NCI-H748 treated with DMSO at 0.1 percent for 48 hours (cell line): ENCODE results near the gene SMARCAL1.

Source experiments
- DNase-seq: peaks from one replicate; lab custom pipeline; 2025; lab: John Stamatoyannopoulos, UW

SMARCAL1 gene

DNA sequence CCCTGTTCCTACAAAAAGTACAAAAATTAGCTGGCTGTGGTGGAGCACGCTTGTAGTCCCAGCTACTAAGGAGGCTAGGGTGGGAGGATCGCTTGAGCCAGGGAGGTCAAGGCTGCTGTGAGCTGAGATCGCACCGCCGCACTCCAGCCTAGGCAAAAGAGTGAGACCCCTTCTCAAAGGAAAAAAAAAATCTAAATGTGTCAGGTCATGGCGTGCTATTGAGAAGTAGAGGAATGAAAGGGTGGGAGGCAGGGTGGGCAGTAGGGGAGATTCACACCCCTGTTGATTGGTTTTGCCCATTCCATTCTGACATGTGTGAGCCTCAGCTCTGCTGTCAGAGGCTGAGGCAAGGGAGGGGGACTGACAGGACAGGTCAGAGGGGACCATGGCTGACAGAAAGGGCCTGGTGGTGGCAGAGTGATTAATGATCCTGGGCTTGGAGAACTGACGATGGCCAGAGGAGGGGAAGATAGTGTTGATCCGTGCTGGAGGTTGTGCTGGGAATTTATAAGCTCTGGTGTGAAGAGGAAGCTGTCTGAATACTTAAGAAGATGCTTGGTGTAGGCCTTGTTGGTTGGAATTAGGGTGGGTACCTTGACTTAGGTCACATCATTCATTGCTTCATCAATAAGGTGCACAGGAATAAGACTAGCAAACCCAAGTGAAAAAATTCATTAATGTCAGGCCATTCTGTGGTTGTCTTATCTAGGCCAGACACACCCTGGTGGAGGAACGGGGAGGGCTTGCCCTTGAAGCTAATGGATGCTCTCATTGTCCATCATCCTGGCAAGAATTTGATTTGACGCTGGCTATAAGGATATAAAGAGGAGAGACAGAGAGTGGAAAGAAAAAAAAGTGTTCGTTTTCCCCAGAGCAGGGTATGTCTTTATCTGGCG is 19.1 kb upstream of the SMARCAL1 start:
- DNase-seq = no peak

DNA sequence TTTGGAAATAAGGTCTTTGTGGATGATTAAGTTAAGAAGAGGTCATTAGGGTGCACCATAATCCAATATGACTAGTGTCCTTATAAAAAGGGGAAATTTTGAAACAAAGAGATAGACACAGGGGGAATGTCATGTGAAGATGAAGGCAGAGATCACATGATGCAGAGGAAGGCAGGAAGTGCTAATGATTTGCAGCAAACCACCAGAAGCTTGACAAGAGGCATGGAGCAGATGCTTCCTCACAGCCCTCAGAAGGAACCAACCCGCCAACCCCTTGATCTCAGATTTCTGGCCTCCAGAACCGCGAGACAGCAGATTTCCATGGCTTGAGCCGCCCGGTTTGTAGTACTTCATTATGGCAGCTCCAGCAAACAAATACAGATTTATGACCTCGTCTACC is 17.4 kb upstream of the SMARCAL1 start:
- DNase-seq = no peak

DNA sequence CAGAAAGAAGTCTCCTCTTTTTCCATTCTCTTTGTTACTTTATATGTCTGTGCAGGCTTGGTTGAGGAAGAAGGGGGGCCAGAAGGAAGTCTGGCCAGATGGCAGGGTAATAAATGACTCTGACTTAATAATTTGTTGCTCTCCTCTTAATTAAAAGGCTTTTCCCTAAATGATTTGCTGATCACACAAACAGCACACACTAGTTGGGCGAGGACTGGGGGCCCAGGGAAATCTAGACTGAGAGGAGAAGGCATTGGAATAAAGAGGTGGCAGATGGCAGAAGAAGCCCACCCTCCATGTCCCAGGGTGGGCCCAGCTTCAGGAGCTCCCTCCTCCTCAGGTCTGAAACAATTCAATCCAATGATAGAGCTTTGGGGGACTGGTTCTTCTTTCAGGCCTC is 12.7 kb upstream of the SMARCAL1 start:
- DNase-seq = no peak

DNA sequence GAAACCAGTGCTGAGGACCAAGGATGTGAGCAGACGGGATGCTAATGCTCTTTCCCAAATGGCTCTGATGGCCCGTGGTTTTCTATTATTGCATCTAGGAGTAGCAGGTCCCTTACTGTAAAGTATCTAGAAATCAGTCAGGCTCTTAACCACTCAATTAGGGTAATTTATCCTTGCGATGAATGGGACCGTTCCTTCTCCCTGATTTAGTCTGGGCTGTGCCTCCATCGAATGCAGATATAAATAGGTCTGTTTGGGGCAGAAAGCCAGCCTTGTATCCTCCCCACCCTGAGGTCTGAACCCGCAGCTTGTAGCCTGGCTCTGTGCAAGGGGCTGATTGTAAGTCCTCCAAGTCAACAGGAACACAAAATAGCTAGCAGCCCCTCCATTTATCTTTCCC is 9.5 kb upstream of the SMARCAL1 start:
- DNase-seq = no peak

DNA sequence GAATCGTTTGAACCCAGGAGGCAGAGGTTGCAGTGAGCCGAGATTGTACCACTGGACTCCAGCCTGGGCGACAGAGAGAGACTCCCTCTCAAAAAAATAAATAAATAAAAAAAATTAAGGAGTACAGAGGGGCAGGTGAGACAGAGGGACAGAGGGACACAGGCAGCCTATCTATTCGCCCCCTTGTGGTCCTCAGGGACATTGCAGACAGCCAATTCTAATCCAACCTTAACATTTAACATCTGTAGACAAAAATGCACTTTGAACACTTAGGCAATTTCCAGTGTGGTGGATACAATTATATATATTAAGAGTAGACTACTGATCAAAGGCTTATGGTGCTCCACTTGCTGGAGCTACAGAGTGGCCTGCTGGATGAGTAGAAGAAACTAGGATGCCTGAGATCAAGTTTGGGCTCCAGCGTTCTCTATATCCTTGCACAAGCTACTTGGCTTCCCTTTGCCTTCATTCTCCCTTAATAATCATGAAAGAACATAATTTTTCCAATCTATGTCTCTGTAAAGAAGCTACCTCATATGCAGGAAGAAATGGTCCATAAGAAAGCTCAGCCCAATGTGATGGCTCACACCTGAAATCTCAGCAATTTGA is 8.2 kb upstream of the SMARCAL1 start:
- peak; percentile 19 for DNase-seq

DNA sequence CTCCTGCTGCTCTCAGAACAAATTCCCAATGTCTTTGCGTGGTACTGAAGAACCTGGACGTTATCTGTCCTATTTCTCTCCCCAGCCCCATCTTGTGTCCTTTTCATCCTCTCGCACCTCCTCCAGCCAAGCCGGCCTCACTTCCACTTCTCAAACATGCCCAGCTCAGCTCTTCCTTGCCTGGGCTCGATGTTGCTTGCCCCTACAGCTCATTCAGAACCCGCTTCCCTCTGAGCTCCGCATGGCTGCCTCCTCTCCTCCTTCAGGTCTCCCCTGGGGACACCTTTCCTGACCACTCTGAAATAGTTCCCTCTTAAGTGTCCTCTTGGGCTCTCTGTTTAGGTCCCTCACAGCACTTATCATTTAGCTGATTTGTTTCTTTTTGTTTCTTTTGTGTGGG is 6.7 kb upstream of the SMARCAL1 start:
- no peak for DNase-seq

DNA sequence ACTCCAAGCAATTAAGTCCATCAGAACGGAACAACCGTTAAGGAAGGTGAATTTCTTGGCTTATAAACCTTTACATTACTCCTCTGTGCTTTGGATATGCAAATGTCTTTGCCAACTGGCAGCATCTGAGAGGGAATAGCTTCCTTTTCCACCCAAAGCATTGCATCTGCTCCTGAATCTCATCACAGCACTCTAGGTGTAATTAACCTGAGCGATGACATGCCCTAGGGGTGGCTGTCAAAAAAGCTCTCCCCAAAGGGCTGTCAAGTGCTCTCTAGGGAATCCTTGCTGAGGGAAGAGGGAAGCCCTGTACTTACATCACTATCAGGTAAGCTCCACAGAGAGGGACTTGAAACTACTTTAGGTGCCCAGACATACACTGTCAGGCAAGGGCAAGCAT is 5.5 kb upstream of the SMARCAL1 start:
- DNase-seq = no peak

DNA sequence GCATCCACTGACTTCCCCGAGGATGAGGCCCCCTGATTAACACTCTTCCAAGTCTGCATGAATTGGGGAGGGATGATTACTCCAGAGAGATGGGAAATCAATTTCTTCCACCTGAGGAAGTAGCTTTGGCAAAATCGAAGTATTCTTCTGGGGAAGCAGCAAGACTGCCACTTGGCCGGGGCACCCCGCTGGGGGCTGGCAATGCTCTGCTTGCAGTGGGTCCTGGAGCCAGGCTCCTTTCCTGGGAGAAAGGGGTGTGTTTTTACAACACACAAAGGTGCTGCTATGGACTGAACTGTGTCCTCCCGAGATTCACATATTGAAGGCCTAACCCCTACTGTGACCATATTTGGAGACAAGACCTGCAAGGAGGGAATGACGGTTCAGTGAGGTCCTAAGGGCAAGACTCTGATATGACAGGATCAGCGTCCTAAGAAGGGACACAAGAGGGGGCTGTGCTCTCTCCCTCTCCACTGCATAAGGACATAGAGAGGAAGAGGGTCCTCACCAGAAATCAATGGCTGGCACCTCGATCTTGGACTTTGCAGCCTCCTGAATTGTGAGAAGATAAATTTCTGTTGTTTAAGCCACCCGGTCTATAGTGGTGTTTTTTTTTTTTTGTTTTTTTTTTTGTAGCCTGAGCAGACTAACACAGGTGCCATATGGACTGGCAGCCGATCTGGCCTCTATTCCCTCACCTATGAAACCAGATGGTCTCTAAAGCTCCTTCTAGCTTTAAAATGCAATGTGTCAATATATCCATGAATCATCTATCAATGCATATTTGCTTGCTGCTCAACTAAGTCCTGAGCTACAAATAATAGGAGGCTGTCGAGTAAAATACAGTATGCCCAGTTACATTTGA is 3.6 kb upstream of the SMARCAL1 start:
- DNase-seq = no peak

DNA sequence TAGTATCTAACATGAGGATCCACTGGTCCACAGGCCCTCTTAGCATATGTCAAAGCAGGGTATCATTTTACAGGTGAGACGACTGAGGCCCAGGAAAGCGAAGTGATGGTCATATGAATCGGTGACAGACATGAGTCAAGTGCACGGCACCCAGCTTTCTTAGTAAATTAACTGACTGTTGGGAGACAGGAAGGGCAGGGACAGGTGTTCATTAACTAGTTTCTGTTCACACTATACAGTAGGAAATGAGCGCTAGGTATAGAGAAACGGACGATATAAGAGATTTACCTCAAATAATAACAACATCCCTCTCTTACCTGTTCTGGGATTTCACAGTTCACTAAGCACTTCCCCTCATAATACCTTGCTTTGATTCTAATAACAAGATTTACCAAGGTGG is 1.7 kb upstream of the SMARCAL1 start:
- no peak for DNase-seq

DNA sequence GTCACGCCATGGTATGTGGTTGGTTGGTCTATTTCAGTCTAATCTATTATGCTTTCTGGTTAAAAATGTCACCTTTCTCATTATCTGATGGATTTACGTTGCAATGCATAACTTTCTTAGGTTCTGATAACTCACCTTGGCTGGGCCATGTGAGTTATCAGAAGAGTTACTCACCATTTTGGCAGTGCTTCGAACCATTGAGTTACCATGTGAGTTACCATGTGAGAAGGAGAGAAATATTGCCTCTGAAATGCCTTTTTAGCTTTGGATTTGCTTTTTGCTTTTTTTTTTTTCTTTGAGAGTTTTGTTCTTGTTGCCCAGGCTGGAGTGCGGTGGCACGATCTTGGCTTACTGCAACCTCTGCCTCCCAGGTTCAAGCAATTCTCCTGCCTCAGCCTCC is 1.6 kb downstream of the SMARCAL1 start:
- no peak for DNase-seq

DNA sequence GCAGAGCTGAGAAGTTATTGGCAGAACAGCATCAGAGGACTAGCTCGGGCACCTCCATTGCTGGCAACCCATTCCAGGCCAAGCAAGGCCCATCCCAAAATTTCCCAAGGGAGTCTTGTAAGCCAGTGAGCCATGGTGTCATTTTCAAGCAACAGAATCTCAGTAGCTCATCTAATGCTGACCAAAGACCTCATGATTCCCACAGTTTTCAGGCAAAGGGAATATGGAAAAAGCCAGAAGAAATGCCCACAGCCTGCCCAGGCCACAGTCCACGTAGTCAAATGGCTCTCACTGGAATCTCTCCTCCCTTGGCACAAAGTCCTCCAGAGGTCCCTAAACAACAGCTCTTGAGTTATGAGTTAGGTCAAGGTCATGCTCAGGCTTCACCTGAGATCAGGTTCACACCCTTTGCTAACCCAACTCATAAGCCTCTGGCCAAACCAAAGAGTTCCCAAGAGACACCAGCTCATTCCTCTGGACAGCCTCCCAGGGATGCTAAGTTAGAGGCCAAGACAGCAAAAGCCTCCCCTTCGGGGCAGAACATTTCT is 2.6 kb downstream of the SMARCAL1 start:
- DNase-seq = no peak

DNA sequence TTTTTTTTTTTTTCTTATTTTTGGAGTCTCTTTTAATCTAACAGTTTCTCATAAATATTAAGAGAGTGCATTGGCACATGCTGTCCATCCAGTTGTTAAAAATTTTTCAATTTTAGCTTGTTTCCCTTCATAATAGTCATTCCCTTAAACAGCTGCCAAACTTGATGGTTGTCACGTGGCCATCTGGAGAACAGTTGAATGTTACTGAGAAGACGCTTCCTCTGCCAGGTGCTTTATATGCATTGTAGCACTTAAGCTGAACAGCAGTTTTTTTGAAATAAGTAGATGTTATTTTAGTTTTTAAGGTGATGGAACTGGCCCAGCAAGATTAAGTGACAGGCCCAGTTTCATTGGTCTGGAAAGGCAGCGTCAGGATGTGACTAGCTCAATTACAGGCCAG is 3.3 kb downstream of the SMARCAL1 start:
- no peak for DNase-seq

DNA sequence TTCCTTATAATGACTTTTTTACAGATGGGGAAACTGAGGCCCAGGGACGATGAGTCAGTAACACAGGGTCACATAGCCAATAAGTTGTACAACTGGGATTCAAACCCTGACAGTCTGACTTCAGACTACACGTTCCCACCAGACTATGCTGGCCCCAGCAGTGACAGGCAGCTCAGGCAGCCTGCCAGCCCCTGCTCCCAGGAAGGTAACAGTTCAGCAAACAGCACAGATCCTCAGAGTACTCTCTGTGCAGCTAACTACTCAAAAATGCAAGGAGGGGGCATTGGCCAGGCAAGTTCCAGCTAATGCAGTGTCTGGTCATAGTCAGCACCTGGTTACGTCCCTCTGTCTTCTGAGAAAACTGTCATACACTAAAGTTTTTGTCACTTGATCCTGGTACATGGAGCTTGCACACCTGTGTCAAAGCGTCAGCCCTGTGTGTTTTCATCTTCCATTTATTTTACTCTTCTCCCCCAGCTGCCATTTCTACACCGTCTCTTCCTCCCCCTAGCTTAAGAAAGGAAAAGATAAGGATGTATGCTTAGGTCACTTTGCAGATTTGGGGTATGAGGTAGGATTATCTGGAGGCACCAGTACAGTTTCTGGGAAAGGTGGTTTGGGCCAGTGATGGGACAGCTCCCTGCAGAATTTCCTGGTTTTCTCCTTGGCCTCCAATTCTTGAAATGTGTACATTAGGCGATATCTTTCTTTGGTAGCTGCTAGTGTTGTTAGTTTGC is 4.5 kb downstream of the SMARCAL1 start:
- DNase-seq = no peak

DNA sequence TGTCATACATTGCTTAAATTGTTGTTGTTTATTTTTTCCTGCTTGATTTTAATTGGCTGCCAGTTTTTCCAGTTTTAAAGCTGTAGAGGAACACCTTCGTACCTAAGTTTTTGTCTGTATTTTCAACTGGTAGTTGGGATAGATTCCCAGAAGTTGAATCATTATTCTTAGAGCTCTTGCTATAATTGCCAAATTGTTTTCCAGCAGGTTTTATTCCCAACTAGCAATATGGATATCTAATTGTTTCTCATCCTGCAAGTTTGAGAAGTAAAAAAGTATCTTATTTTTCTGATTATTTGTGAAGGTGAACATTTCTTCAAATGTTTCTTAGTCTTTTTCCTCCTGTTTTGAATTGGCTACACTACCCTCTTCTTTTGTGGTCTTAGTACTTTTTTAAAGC is 6.7 kb downstream of the SMARCAL1 start:
- no peak for DNase-seq

DNA sequence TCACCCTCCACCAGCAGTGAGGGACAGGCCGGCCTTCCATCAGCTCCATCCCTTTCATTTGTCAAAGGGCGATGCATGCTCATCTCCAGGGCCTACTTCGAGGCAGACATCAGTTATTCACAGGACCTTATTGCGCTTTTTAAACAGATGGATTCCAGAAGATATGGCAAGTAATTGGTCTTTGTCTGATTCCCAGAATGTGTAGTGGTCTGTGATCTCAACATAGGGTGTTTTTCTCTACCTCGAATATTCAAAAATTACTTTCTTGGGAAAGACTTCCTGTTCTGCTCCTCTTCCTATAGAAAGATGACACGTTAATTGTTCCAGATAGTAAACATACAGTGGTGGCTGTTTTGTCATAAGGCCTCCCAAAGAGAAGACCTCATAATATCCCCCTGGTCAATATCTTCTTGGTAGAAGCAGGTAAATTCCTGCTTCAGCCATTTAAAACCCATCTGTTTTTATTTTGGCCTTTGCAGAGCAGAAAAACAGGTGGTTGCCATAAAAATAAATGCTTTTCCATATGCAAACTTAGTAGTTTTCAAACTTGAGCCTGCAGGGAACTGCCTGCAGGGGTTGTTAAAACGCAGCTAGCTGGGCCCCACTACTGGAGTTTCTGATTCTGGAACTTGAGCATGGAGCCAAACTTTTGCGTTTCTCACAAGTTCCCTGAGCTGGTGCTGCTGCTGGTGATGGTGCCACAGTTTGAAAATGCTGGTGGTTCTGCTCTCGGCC is 8.2 kb downstream of the SMARCAL1 start:
- DNase-seq = no peak

DNA sequence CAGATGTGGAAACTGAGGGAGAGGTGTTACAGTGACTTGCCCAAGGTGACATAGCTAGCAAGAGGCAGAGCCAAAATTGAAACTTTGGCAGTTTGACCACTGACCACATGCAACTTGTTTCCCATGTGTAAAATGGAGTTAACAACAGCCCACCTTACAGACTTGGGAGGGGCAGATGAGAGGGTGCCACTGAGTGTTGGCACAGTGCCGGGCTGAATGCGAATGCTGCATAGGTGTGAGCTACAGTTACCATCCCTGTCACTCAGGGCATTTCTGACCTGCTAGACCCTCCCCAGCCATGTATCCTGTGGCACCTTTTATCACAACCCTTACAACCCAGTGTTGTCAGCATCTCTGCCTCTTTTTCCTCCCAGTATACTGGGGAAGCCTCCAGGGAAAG is 10.8 kb downstream of the SMARCAL1 start:
- DNase-seq = no peak

DNA sequence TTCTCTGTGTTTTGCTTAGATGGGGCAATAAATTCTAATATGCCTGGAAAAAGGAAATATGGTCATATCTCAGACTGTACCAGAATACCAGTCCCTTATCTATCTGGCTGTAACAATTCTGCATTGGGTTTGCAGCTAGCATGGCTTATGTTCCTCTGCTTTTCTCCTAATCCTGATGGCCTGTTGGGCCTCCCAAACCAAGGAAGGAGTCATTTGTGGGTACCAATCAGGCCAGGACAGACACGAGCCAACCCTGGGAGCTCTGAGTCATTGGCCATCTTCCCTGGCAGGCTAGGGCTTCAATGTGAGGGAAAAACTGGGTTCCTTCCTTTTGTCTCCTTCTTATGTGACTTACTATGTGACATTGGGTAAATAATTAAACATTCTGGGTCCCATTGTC is 12.0 kb downstream of the SMARCAL1 start:
- no peak for DNase-seq

DNA sequence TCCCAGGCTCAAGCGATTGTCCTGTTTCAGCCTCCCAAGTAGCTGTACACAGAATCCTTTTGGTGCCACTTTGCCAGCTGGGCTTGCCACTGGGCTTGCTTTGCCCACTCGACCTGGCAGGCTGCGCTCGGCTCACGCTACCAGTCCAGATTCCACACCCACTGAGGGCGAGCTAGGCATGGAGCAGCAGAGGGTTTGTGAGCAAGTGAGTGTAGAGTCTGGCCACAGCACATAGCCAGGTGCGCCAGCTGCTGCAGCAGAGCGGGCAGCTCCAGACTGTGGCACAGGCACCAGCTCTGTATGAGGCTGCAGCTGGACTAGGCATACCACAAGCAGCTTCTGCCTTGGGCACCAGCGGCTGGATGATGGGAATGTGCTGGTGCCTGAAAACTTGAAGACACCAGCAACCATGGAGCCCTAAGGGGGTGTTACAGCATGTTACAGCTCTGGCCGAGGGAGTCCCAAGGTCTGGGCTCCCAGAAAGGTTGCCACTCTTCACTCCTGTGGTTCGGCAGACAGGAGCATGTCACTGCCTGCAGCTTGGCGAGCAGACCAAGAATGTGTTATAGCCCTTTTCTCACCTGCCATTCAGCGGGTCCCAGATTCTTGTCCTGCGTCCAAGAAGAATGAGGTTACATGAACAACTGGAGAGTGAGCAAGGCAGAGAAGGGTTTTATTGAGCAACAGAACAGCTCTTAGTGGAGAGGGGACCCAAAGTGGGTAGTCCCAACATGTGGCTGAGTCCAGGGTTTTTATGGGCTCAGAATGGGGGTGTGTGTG is 12.9 kb downstream of the SMARCAL1 start:
- DNase-seq = no peak

DNA sequence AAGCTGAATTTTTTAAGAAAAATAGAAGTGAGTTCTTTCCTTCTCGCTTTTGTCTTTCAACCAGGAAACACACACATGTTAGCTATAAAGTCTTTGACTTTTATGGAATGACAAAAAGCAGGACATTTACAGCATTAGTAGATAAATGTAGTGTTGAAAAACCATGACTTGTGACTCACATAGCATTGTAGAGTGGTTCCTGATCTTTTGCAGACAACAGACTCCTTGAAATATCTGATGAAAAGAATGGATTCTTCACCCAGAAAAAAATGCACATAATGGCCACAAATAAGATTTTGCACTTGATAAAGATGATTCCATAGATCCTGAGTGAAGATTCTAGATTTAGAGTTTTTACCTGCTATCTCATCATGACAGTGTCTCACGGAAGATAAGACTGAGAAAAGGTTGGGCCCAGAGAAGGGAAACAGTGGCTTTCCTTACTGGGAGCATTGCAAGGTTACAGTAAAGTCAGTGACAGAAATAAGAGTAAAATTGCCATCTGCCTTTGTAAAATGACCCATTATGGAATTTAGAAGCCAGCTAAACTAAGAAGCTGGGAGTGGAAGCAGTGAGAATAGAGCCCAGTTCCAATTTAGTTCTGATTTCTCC is 14.0 kb downstream of the SMARCAL1 start:
- DNase-seq = no peak

DNA sequence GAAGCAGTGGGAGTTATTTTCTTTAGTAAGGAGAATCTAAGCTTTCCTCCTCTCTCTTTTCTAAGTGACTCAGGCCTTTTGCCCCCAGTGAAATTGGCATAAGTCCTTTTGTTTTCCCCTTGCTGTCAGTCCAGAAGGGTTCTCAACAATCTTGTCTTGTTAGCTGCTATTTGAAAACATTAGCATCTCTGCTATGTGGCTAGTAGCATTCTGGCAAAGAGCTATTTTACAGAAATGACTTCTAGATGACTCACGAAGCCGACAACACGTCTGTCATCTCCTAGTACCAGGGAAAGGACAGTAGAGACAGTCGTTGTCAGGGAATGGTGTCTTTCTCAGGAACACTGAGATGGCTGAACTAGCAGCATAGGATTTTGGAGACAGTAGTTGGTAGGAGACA is 14.7 kb downstream of the SMARCAL1 start:
- DNase-seq = no peak
